GM23248 (cell line): Measurements from ENCODE around the gene STK36. TPM values are rescaled to one million over a fixed set of nuclear protein-coding genes. Genes with fewer than 3 reads are reported as not detected.

ENCODE experiments used
- DNase-seq: peaks from one replicate; pipeline ENCODE4 v3.0.0-alpha.2; 2015
- H2AFZ ChIP-seq: fragments of 200-600 bp; sonication (generic); 2 replicates; pipeline ENCODE4 v1.6.1; 2016; ENCODE audit warnings: antibody characterized with exemption
- H3F3A ChIP-seq: fragments of 200-600 bp; sonication (generic); 2 replicates; pipeline ENCODE4 v1.6.1; 2016; ENCODE audit warnings: mild to moderate bottlenecking, antibody characterized with exemption, mixed run types; ENCODE audit not compliant: insufficient read depth
- H3K27ac ChIP-seq: fragments of 200-600 bp; sonication (generic); 2 replicates; pipeline ENCODE4 v1.5.1; 2016; ENCODE audit warnings: mild to moderate bottlenecking
- H3K27me3 ChIP-seq: fragments of 200-600 bp; sonication (generic); replicated peaks from 2 replicates; pipeline ENCODE4 v1.6.1; 2016; ENCODE audit warnings: mild to moderate bottlenecking; ENCODE audit not compliant: insufficient read depth
- H3K36me3 ChIP-seq: fragments of 200-600 bp; sonication (generic); 2 replicates; pipeline ENCODE4 v1.6.1; 2016; ENCODE audit warnings: low read depth, mild to moderate bottlenecking
- H3K4me1 ChIP-seq: fragments of 200-600 bp; sonication (generic); 2 replicates; pipeline ENCODE4 v1.6.1; 2016; ENCODE audit warnings: mild to moderate bottlenecking; ENCODE audit not compliant: insufficient read depth
- H3K4me2 ChIP-seq: fragments of 200-600 bp; sonication (generic); one replicate; pipeline ENCODE4 v1.6.1; 2016; ENCODE audit warnings: mild to moderate bottlenecking; ENCODE audit not compliant: unreplicated experiment
- H3K4me3 ChIP-seq: fragments of 200-600 bp; sonication (generic); 2 replicates; pipeline ENCODE4 v1.5.1; 2016; ENCODE audit warnings: mild to moderate bottlenecking
- H3K79me2 ChIP-seq: fragments of 200-600 bp; sonication (generic); 2 replicates; pipeline ENCODE4 v1.6.1; 2016; ENCODE audit warnings: mild to moderate bottlenecking; ENCODE audit not compliant: insufficient read depth
- H3K9ac ChIP-seq: fragments of 200-600 bp; sonication (generic); 2 replicates; pipeline ENCODE4 v1.6.1; 2016; ENCODE audit warnings: mild to moderate bottlenecking
- H3K9me2 ChIP-seq: fragments of 200-600 bp; sonication (generic); 2 replicates; pipeline ENCODE4 v1.6.1; 2016; ENCODE audit warnings: mixed run types, mild to moderate bottlenecking, moderate library complexity; ENCODE audit not compliant: insufficient read depth
- H3K9me3 ChIP-seq: fragments of 200-600 bp; sonication (generic); one replicate; pipeline ENCODE4 v1.6.1; 2017; ENCODE audit warnings: low read depth
- H4K20me1 ChIP-seq: fragments of 200-600 bp; sonication (generic); 2 replicates; pipeline ENCODE4 v1.6.0; 2016; ENCODE audit not compliant: insufficient read depth
- EZH2 ChIP-seq: fragments of 200-600 bp; sonication (generic); IDR thresholded peaks from 2 replicates; pipeline ENCODE4 v1.6.1; 2018; ENCODE audit warnings: antibody characterized with exemption, mild to moderate bottlenecking; ENCODE audit not compliant: insufficient read depth, poor library complexity, severe bottlenecking
- EZH2phosphoT487 ChIP-seq: fragments of 200-600 bp; sonication (generic); IDR thresholded peaks from 2 replicates; pipeline ENCODE4 v1.6.1; 2018; ENCODE audit warnings: antibody characterized with exemption, moderate library complexity, mild to moderate bottlenecking, low read depth; ENCODE audit not compliant: insufficient read depth
- WGBS, 2 experiments: methylation state at CpG; one replicate each; pipeline ENCODE4 v1.1.6; 2015 to 2017; ENCODE audit warnings: low lambda C conversion rate in 2 of 2, low coverage in 1 of 2; ENCODE audit errors: missing lambda C conversion rate in 2 of 2; 5-methylcytosine and 5-hydroxymethylcytosine counted together
- in situ Hi-C: fragments of 300-500 bp; cut with MboI; formaldehyde crosslinking; loops from 2 replicates; pipeline ENCODE4 v1.15.0; 2020
- polyA plus RNA-seq: library from polyadenylated mRNA; unstranded; fragments of >200 nt; fragmentation: Nextera tagmentation; extraction: Ambion mirVana; gene quantifications from 2 replicates; pipeline ENCODE4 v1.2.1, GENCODE V29; 2016
- total RNA-seq: library from RNA; depleted of rRNA; stranded (reverse); fragments of >200 nt; shearing (Covaris generic); gene quantifications from 2 replicates; pipeline ENCODE4 v1.2.3, GENCODE V29; 2014

Gene STK36
- total and polyA plus RNA-seq, 2 experiments from 2014 or later, result 22.2 to 24.5 TPM

DNA sequence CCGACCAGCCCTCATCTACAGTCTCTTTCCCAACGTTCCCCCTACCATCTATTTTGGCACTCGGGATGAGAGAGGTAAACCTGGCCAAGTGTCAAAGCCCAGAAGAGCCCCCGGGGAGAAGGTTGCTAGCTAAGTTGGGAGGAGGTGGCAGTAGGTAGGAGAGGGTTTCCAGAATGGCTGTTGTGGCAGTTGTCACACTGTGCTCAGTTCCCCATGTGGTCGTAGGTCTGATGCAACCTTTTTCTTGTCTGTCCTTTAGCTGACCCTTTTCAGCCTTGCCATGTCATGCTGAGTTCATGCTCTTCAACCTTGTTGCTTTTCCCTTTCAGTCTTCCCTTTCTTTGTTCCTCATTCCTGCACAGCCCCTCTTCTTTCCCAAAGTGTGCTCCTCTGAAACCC, 73.3 kb downstream of the STK36 start:
- no peak overlapping the region for H3K4me2 ChIP-seq
- 84 to 90% methylated on average over 5 of the region's 5 CpGs for WGBS, 2 experiments

DNA sequence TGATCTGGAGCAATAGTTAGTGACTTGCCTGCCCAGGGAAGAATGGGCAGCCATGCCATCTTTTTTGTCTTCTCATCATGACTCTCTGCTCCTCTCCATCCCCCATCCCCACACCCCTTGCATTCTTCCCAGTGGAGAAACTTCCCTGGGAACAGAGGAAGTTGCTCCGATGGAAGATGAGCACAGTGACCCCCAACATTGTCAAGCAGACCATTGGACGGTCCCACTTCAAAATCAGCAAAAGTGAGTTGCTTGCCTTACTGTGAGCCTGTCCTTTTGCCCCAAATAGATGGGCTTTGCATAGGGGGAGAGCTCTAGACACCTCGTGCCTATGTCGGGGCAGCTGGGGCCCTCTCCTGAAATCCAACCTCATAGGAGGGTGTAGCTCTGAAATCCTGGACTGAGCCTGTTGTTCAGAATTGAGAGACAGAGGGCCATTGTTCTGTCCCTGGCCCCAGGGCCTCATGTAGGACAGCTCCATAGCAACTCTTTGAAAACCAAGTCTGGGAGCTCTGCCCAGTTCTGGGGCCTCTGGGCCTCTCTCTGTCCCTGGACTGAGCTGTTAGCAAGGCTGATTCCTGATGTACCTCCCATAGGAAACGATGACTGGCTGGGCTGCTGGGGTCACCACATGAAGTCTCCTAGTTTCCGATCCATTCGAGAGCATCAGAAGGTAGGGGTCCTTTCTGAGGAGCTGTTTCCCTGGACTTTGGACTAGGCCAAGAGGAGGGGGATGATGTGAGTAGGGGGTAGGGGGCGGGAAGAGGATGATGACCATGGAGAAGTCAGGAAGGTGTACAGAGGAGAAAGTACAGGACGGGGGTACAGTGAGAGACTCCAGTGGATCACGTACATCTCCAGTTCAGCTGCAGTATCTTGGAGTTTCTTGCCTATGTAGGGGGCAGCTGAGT, 73.9 kb downstream of the STK36 start:
- Histone ChIP-seq H3K79me2 (no peaks in the 10 kb centered on the region), H3K4me1 (no peaks in the 10 kb centered on the region), H3K27ac (no peak overlapping the region), H4K20me1 (no peaks in the 10 kb centered on the region), H3K4me3 (no peak overlapping the region), H3K9me2 (no peaks in the 10 kb centered on the region), H3K27me3 (no peaks in the 10 kb centered on the region), H3K9ac (no peak overlapping the region), H3F3A (no peaks in the 10 kb centered on the region), H3K36me3 (peaks cover 24% of the 10 kb centered on the region), H3K4me2 (no peak overlapping the region), H2AFZ (no peak overlapping the region), H3K9me3 (no peaks in the 10 kb centered on the region)
- WGBS, 2 experiments, result 96 to 99% methylated on average over 8 to 10 of the region's 10 CpGs
- DNase-seq, result peak; percentile 60
- in situ Hi-C loops, result no loop called here
- TF ChIP-seq EZH2phosphoT487 (no peak), EZH2 (no peak)

More for the DNA sequence above, 73.3 kb downstream of the STK36 start:
- DNase-seq, result no peak
- H4K20me1 ChIP-seq, result no peaks in the 10 kb centered on the region
- H3F3A ChIP-seq, result no peaks in the 10 kb centered on the region
- H2AFZ ChIP-seq, result no peak overlapping the region
- TF ChIP-seq EZH2phosphoT487 (no peak), EZH2 (no peak)
- no peaks in the 10 kb centered on the region for H3K27me3 ChIP-seq
- H3K36me3 ChIP-seq, result peaks cover 24% of the 10 kb centered on the region; the same call in 1 of the 2 replicates
- H3K4me1 ChIP-seq, result no peaks in the 10 kb centered on the region
- no peak overlapping the region for H3K27ac ChIP-seq
- H3K9me3 ChIP-seq, result no peaks in the 10 kb centered on the region
- no peak overlapping the region for H3K4me3 ChIP-seq
- in situ Hi-C loops, result no loop called here
- H3K9me2 ChIP-seq, result no peaks in the 10 kb centered on the region
- H3K9ac ChIP-seq, result no peak overlapping the region
- H3K79me2 ChIP-seq, result no peaks in the 10 kb centered on the region

DNA sequence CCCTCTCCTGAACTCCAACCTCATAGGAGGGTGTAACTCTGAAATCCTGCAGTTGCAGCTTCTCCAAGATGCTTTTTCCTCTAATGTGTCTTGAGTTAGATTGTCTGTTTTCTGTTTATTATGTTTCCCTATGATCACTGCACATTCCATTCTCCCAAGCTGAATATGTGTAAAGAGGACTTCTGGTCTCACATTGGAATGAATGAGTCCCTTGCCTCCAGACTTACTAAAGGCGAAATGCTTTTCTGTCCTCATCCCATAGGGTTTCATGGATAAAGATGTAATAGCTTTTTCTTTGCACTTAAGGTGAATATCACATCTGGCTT, 74.5 kb downstream of the STK36 start:
- Histone ChIP-seq H3K9ac (no peak overlapping the region), H3K4me3 (no peak overlapping the region), H3K79me2 (no peaks in the 10 kb centered on the region), H3K27me3 (no peaks in the 10 kb centered on the region), H3K4me2 (no peak overlapping the region), H3K27ac (no peak overlapping the region), H4K20me1 (no peaks in the 10 kb centered on the region), H3K9me2 (no peaks in the 10 kb centered on the region), H3F3A (no peaks in the 10 kb centered on the region), H3K36me3 (peaks cover 25% of the 10 kb centered on the region), H3K9me3 (no peaks in the 10 kb centered on the region), H2AFZ (no peak overlapping the region), H3K4me1 (no peaks in the 10 kb centered on the region)
- DNase-seq, result no peak
- 96 to 100% methylated on average over 1 of the region's 1 CpG for WGBS, 2 experiments
- TF ChIP-seq EZH2phosphoT487 (no peak), EZH2 (no peak)
- in situ Hi-C loops, result no loop called here

DNA sequence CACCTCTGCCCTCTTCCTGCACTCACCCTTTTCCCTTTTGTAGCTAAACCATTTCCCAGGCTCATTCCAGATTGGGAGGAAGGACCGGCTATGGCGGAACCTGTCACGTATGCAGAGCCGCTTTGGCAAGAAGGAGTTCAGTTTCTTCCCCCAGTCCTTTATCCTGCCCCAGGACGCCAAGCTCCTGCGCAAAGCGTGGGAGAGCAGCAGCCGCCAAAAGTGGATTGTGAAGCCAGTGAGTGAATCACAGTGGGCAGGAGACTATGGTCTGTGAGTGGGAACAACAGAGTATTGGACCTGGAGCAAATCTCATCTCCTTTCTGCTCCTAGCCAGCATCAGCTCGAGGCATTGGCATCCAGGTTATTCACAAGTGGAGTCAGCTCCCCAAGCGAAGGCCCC, 75.1 kb downstream of the STK36 start:
- Histone ChIP-seq H3K4me3 (no peak overlapping the region), H2AFZ (no peak overlapping the region), H3K4me2 (no peak overlapping the region), H3K9me3 (no peaks in the 10 kb centered on the region), H3K79me2 (no peaks in the 10 kb centered on the region), H3K9ac (no peak overlapping the region), H3K27ac (no peak overlapping the region), H3F3A (no peaks in the 10 kb centered on the region), H3K4me1 (no peaks in the 10 kb centered on the region), H3K9me2 (no peaks in the 10 kb centered on the region), H4K20me1 (no peaks in the 10 kb centered on the region), H3K27me3 (no peaks in the 10 kb centered on the region), H3K36me3 (peaks cover 22% of the 10 kb centered on the region)
- TF ChIP-seq EZH2phosphoT487 (no peak), EZH2 (no peak)
- 94 to 97% methylated on average over 10 of the region's 10 CpGs for WGBS, 2 experiments
- DNase-seq, result no peak
- in situ Hi-C loops, result no loop called here
